GM23338 (cell line): ENCODE measurements around the gene DHRS4L2. TPM values are rescaled to one million over a fixed set of nuclear protein-coding genes. Genes with fewer than 3 reads are reported as not detected.
"Not testable (repeated sequence)": the region's sequence is repeated elsewhere in the genome, so short reads cannot be mapped to it uniquely, and the experiment has no call there.

ENCODE experiments used
- ATAC-seq: fragments of 200-7000 bp; cut with Tn5 transposase; 3 replicates; pipeline ENCODE4 v1.9.1; 2020
- DNase-seq: peaks from one replicate; pipeline ENCODE4 v3.0.0-alpha.2; 2015; ENCODE audit warnings: low spot score
- H2AFZ ChIP-seq: fragments of 200-600 bp; sonication (generic); 2 replicates; pipeline ENCODE4 v1.8.0; 2016; ENCODE audit warnings: antibody characterized with exemption, mild to moderate bottlenecking, moderate library complexity
- H3F3A ChIP-seq: fragments of 200-600 bp; sonication (generic); replicated peaks from 2 replicates; pipeline ENCODE4 v1.8.0; 2017; ENCODE audit warnings: antibody characterized with exemption, mixed run types, low read depth
- H3K27ac ChIP-seq: fragments of 200-600 bp; sonication (generic); 2 replicates; pipeline ENCODE4 v1.6.1; 2016; ENCODE audit warnings: low read depth
- H3K27me3 ChIP-seq: fragments of 200-600 bp; sonication (generic); 2 replicates; pipeline ENCODE4 v1.8.0; 2016; ENCODE audit warnings: mild to moderate bottlenecking, mixed run types, moderate library complexity; ENCODE audit not compliant: insufficient read depth
- H3K36me3 ChIP-seq: fragments of 200-600 bp; sonication (generic); 2 replicates; pipeline ENCODE4 v1.8.0; 2016; ENCODE audit warnings: mild to moderate bottlenecking; ENCODE audit not compliant: insufficient read depth
- H3K4me1 ChIP-seq: fragments of 200-600 bp; sonication (generic); 2 replicates; pipeline ENCODE4 v1.8.0; 2016; ENCODE audit warnings: mild to moderate bottlenecking, moderate library complexity; ENCODE audit not compliant: insufficient read depth
- H3K4me2 ChIP-seq: fragments of 200-600 bp; sonication (generic); 2 replicates; pipeline ENCODE4 v1.7.1; 2017; ENCODE audit warnings: mixed run types
- H3K4me3 ChIP-seq: fragments of 200-600 bp; sonication (generic); 2 replicates; pipeline ENCODE4 v1.6.1; 2016; ENCODE audit warnings: mixed run types
- H3K79me2 ChIP-seq: fragments of 200-600 bp; sonication (generic); replicated peaks from 2 replicates; pipeline ENCODE4 v1.8.0; 2017; ENCODE audit warnings: mild to moderate bottlenecking; ENCODE audit not compliant: insufficient read depth
- H3K9me2 ChIP-seq: fragments of 200-600 bp; sonication (generic); 2 replicates; pipeline ENCODE4 v1.8.0; 2017; ENCODE audit not compliant: insufficient read depth
- H4K20me1 ChIP-seq: fragments of 200-600 bp; sonication (generic); replicated peaks from 2 replicates; pipeline ENCODE4 v1.8.0; 2017; ENCODE audit warnings: mild to moderate bottlenecking; ENCODE audit not compliant: insufficient read depth
- H3K27ac Mint-ChIP-seq: 2 replicates; pipeline ENCODE4 v1.8.0; 2020; ENCODE audit warnings: inconsistent platforms, mild to moderate bottlenecking, moderate library complexity, mixed read lengths
- H3K27me3 Mint-ChIP-seq: 3 replicates; pipeline ENCODE4 v1.8.0; 2022; ENCODE audit warnings: low read depth, mild to moderate bottlenecking, moderate library complexity, mixed read lengths, inconsistent platforms; ENCODE audit not compliant: insufficient read depth, poor library complexity
- H3K36me3 Mint-ChIP-seq: 3 replicates; pipeline ENCODE4 v1.8.0; 2021; ENCODE audit warnings: low read depth, mild to moderate bottlenecking, inconsistent platforms, moderate library complexity, mixed read lengths
- H3K4me1 Mint-ChIP-seq: 3 replicates; pipeline ENCODE4 v1.8.0; 2020; ENCODE audit warnings: mild to moderate bottlenecking, inconsistent platforms, mixed read lengths
- H3K4me3 Mint-ChIP-seq: 3 replicates; pipeline ENCODE4 v1.8.0; 2021; ENCODE audit warnings: moderate library complexity, mild to moderate bottlenecking, inconsistent platforms, mixed read lengths
- H3K9me3 Mint-ChIP-seq: 3 replicates; pipeline ENCODE4 v1.8.0; 2020; ENCODE audit warnings: moderate library complexity, mild to moderate bottlenecking, inconsistent platforms, mixed read lengths
- CREB1 ChIP-seq: fragments of 250-450 bp; sonication (Bioruptor Pico); IDR thresholded peaks from 2 replicates; pipeline ENCODE4 v1.5.0; 2020; ENCODE audit warnings: low read depth, mild to moderate bottlenecking, moderate library complexity
- POLR2AphosphoS5 ChIP-seq: IDR thresholded peaks from 2 replicates; pipeline ENCODE4 v1.6.1; 2016; ENCODE audit warnings: antibody characterized with exemption, low read depth
- STAT1 ChIP-seq: IDR thresholded peaks from one replicate; pipeline ENCODE4 v1.6.1; 2016; ENCODE audit warnings: antibody characterized with exemption; ENCODE audit not compliant: unreplicated experiment
- polyA plus RNA-seq: library from polyadenylated mRNA; unstranded; fragments of >200 nt; fragmentation: Nextera tagmentation; extraction: Ambion mirVana; gene quantifications from 2 replicates; pipeline ENCODE4 v1.2.1, GENCODE V29; 2016
- total RNA-seq: library from RNA; depleted of rRNA; stranded (reverse); fragments of >200 nt; shearing (Covaris generic); gene quantifications from 2 replicates; pipeline ENCODE4 v1.2.3, GENCODE V29; 2014
- TF ChIP-seq, protein P1 (sequence below): fragments of 250-450 bp; sonication (Bioruptor Pico); IDR thresholded peaks from 2 replicates; pipeline ENCODE4 v1.5.0; 2020; ENCODE audit warnings: mild to moderate bottlenecking, moderate library complexity
- TF ChIP-seq, protein P2 (sequence below), 2 experiments: fragments of 200-600 bp in 1 of 2; sonication (generic) in 1 of 2; conservative IDR thresholded peaks; 2 replicates each; pipeline versions ENCODE4 v1.5.1 to v1.6.1; 2016 to 2017; ENCODE audit warnings: antibody characterized with exemption in 2 of 2, low read depth in 2 of 2, mild to moderate bottlenecking in 2 of 2, moderate library complexity in 1 of 2
- TF ChIP-seq, protein P3 (sequence below): IDR thresholded peaks from 2 replicates; pipeline ENCODE4 v1.6.1; 2016; ENCODE audit warnings: antibody characterized with exemption

DHRS4L2 gene
- total and polyA plus RNA-seq, 2 experiments from 2014 or later, result 6.7 to 12.9 TPM

DNA sequence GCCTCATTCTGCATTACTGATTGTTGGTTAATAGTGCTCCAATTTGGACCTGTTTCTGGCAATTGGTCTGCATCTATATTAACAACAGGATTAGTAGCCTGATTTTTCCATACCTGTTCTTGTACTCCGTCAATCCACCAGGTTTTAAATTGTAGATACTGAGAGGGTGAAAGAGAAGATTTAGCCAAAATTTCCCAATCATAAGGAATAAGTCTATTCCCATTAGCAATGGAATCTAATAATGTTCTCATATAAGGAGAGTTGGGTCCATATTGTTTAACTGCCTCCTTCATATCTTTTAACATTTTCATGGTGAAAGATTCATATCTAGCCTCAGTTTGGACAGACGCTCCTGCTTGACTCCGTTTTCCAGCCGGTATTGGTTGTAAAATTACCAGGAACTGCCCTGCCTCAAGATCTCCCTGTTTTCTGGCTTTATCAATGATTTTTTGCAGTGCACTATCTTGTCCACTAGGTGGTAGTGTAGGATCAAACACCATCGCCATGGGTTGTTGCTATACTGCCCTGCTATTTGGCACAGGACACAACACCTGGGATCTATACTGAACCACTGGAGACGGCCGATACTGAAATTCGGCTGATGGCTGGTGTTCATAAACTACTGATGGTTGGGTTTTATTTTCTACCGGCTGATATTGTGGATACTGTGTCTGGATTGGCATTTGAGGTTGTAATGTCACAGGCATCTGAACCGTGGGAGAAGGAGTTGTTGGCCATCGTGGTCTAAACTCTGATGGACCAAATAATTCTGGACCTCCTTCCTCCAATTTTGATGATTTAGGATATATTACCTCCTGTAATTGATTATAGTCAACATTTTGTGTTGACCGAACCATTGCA lies 25.2 kb downstream of the DHRS4L2 start:
- Mint-ChIP-seq H3K27ac (no peak overlapping the region), H3K36me3 (no peaks in the 10 kb centered on the region), H3K4me1 (peaks cover 5% of the 10 kb centered on the region; the same call in 2 of the 3 replicates), H3K9me3 (peaks cover 31% of the 10 kb centered on the region; the same call in 2 of the 3 replicates), H3K4me3 (no peak overlapping the region), H3K27me3 (peaks cover 4% of the 10 kb centered on the region)
- Histone ChIP-seq H3K27me3 (no peaks in the 10 kb centered on the region), H3K4me1 (no peaks in the 10 kb centered on the region), H4K20me1 (no peaks in the 10 kb centered on the region), H2AFZ (no peak overlapping the region), H3K79me2 (no peaks in the 10 kb centered on the region), H3F3A (no peaks in the 10 kb centered on the region), H3K9me2 (no peaks in the 10 kb centered on the region), H3K4me3 (no peak overlapping the region), H3K4me2 (no peak overlapping the region), H3K27ac (no peak overlapping the region), H3K36me3 (no peaks in the 10 kb centered on the region)
- ATAC-seq, result peak; percentile 97
- TF ChIP-seq STAT1 (no peak), POLR2AphosphoS5 (no peak), CREB1 (CRISPR knock-in tag) (no peak)
- TF ChIP-seq, protein P1, sequence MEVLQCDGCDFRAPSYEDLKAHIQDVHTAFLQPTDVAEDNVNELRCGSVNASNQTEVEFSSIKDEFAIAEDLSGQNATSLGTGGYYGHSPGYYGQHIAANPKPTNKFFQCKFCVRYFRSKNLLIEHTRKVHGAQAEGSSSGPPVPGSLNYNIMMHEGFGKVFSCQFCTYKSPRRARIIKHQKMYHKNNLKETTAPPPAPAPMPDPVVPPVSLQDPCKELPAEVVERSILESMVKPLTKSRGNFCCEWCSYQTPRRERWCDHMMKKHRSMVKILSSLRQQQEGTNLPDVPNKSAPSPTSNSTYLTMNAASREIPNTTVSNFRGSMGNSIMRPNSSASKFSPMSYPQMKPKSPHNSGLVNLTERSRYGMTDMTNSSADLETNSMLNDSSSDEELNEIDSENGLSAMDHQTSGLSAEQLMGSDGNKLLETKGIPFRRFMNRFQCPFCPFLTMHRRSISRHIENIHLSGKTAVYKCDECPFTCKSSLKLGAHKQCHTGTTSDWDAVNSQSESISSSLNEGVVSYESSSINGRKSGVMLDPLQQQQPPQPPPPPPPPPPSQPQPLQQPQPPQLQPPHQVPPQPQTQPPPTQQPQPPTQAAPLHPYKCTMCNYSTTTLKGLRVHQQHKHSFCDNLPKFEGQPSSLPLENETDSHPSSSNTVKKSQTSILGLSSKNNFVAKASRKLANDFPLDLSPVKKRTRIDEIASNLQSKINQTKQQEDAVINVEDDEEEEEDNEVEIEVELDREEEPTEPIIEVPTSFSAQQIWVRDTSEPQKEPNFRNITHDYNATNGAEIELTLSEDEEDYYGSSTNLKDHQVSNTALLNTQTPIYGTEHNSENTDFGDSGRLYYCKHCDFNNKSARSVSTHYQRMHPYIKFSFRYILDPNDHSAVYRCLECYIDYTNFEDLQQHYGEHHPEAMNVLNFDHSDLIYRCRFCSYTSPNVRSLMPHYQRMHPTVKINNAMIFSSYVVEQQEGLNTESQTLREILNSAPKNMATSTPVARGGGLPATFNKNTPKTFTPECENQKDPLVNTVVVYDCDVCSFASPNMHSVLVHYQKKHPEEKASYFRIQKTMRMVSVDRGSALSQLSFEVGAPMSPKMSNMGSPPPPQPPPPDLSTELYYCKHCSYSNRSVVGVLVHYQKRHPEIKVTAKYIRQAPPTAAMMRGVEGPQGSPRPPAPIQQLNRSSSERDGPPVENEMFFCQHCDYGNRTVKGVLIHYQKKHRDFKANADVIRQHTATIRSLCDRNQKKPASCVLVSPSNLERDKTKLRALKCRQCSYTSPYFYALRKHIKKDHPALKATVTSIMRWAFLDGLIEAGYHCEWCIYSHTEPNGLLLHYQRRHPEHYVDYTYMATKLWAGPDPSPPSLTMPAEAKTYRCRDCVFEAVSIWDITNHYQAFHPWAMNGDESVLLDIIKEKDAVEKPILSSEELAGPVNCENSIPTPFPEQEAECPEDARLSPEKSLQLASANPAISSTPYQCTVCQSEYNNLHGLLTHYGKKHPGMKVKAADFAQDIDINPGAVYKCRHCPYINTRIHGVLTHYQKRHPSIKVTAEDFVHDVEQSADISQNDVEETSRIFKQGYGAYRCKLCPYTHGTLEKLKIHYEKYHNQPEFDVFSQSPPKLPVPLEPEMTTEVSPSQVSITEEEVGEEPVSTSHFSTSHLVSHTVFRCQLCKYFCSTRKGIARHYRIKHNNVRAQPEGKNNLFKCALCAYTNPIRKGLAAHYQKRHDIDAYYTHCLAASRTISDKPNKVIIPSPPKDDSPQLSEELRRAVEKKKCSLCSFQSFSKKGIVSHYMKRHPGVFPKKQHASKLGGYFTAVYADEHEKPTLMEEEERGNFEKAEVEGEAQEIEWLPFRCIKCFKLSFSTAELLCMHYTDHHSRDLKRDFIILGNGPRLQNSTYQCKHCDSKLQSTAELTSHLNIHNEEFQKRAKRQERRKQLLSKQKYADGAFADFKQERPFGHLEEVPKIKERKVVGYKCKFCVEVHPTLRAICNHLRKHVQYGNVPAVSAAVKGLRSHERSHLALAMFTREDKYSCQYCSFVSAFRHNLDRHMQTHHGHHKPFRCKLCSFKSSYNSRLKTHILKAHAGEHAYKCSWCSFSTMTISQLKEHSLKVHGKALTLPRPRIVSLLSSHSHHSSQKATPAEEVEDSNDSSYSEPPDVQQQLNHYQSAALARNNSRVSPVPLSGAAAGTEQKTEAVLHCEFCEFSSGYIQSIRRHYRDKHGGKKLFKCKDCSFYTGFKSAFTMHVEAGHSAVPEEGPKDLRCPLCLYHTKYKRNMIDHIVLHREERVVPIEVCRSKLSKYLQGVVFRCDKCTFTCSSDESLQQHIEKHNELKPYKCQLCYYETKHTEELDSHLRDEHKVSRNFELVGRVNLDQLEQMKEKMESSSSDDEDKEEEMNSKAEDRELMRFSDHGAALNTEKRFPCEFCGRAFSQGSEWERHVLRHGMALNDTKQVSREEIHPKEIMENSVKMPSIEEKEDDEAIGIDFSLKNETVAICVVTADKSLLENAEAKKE (CRISPR knock-in tag), result no peak
- TF ChIP-seq, protein P2, sequence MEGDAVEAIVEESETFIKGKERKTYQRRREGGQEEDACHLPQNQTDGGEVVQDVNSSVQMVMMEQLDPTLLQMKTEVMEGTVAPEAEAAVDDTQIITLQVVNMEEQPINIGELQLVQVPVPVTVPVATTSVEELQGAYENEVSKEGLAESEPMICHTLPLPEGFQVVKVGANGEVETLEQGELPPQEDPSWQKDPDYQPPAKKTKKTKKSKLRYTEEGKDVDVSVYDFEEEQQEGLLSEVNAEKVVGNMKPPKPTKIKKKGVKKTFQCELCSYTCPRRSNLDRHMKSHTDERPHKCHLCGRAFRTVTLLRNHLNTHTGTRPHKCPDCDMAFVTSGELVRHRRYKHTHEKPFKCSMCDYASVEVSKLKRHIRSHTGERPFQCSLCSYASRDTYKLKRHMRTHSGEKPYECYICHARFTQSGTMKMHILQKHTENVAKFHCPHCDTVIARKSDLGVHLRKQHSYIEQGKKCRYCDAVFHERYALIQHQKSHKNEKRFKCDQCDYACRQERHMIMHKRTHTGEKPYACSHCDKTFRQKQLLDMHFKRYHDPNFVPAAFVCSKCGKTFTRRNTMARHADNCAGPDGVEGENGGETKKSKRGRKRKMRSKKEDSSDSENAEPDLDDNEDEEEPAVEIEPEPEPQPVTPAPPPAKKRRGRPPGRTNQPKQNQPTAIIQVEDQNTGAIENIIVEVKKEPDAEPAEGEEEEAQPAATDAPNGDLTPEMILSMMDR (conservative IDR thresholded peaks at IDR 0.05; ENCODE audit: low read depth in 2 of 2), result peak; percentile 83 to 97
- TF ChIP-seq, protein P3, sequence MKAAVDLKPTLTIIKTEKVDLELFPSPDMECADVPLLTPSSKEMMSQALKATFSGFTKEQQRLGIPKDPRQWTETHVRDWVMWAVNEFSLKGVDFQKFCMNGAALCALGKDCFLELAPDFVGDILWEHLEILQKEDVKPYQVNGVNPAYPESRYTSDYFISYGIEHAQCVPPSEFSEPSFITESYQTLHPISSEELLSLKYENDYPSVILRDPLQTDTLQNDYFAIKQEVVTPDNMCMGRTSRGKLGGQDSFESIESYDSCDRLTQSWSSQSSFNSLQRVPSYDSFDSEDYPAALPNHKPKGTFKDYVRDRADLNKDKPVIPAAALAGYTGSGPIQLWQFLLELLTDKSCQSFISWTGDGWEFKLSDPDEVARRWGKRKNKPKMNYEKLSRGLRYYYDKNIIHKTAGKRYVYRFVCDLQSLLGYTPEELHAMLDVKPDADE, result no peak
- peak; percentile 89 for DNase-seq

DNA sequence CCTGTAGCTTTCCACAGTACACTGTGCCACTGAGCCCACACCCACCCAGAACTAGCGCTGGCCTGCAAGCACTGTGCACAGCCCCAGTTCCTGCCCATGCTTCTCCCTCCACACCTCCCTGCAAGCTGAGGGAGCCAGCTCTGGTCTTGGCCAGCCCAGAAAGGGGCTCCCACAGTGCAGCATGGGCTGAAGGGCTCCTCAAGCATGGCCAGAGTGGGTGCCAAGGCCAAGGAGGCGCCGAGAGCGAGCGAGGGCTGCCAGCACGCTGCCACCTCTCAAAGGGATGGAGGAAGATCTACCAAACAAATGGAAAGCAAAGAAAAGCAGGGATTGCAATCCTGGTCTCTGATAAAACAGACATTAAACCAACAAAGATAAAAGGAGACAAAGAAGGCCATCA lies 27.0 kb downstream of the DHRS4L2 start:
- H4K20me1 ChIP-seq, H3K36me3 ChIP-seq, H3K4me1 ChIP-seq, DNase-seq, H3K27ac ChIP-seq, H3K27me3 Mint-ChIP-seq, H3K4me2 ChIP-seq, ATAC-seq, H3K36me3 Mint-ChIP-seq, H3K27ac Mint-ChIP-seq, H3F3A ChIP-seq, H3K27me3 ChIP-seq, H3K79me2 ChIP-seq, H3K4me3 ChIP-seq, H3K9me2 ChIP-seq, H2AFZ ChIP-seq, H3K4me3 Mint-ChIP-seq, H3K4me1 Mint-ChIP-seq: not testable (repeated sequence)
- H3K9me3 Mint-ChIP-seq, result peaks cover 31% of the 10 kb centered on the region; the same call in 2 of the 3 replicates

DNA sequence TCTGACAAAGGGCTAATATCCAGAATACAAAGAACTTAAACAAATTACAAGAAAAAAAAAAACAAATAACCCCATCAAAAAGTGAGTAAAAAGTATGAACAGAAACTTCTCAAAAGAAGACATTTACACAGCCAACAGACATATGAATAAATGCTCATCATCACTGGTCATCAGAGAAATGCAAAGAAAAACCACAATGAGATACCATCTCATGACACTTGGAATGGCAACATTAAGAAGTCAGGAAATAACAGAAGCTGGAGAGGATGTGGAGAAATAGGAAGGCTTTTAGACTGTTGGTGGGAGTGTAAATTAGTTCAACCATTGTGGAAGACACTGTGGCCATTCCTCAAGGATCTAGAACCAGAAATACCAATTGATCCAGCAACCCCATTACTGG lies 30.2 kb downstream of the DHRS4L2 start:
- H3K9me3 Mint-ChIP-seq, result peaks cover 31% of the 10 kb centered on the region; the same call in 2 of the 3 replicates
- H3K27ac Mint-ChIP-seq, H3K36me3 ChIP-seq, ATAC-seq, H3K27me3 Mint-ChIP-seq, H3K4me3 ChIP-seq, H3K27ac ChIP-seq, H3K79me2 ChIP-seq, H3K4me1 Mint-ChIP-seq, H4K20me1 ChIP-seq, H3K36me3 Mint-ChIP-seq, H3K4me2 ChIP-seq, H3K27me3 ChIP-seq, H3K4me1 ChIP-seq, H3F3A ChIP-seq, DNase-seq, H3K4me3 Mint-ChIP-seq, H3K9me2 ChIP-seq, H2AFZ ChIP-seq: not testable (repeated sequence)
